Raji (cell line): Measurements from ENCODE around the gene VPS35L.

ENCODE experiments used
- POLR2A ChIP-seq: IDR thresholded peaks from 2 replicates; pipeline ENCODE4 v1.6.1; 2011; ENCODE audit warnings: low read depth, low read length, control low read depth; ENCODE audit not compliant: insufficient read depth

The VPS35L gene

DNA sequence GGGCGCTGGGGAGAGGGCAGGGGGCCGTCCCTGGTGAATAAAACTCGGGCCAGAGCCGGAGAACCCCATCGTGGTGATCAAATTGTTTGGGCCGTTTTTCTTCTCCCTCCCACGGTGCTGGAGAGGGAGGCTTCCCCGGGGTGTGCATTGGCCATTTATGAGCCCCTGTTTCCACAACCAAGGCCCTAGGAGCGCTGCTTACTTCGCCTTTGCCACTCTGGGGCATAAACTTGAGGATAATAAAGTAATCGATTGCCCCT is 31.2 kb upstream of the VPS35L start:
- TF ChIP-seq POLR2A, result no peak

DNA sequence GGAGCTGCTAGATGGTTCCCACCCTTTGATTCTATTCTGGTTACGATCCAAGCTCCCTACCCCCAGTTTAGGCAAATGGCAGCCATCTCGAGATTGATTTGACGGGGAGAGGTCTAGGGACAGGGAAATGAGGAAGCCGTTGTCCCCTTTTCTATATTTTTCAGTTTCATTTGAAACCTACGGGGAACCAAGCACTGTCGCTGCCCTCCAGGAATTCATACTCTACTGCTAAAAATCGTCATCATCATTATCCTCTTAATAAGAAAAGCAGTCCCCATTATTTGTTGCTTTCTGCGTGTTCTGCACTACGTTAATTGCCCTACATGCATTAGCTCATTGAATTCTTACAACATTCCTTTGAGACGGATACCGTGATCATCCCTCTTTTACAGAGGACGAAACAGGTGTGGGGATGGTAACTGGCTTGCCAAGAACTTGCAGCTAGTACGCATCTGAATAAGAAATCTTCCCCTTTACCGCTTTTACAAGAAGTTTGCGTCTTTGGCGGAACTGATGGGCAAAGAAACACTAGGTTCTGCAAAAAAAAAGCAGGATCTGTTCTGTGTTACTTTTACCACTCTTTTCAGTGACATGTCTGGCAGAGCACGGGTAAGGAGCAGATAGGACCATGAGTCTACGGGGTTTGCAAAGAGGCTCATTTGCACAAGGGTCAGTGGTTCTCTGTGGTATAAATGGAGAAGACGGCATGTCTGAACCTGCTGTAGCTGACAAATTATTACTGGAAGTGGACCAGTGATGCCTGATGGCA is 30.7 kb upstream of the VPS35L start:
- TF ChIP-seq POLR2A, result no peak; the same call in 1 of the 2 replicates

DNA sequence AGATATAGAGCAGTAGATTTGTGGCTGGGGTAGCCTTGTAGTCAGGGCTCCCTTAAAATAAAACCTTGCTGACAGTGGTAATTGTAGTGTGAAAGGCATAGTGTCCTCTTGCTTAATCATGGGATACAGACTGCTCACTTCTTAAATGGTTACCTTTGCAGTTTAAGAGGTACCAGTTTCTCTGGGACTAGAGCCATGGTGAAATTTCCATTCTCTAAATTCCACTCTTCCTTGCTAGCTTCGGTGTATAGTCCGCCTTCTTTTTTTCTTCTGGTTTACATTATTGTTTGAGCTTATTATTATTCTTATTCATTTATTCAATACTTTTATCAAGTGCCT is 30.1 kb upstream of the VPS35L start:
- no peak for TF ChIP-seq POLR2A

DNA sequence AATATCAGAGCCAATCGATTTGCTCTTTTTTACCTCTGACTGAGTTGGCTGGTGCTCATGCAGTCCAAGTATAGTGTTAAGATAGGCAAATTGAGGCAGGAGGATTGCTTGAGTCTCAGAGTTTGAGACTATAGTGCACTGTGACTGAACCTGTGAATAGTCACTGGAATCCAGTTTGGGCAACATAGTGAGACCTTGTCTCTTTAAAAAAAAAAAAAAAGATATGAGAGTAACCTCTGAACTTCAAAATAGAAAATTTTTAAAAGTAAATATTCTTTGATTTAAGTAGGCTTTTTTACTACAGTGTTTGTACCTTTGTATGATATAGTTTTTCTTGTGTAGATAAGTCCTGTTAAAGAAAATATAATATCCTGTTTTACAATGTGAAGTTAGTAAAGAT is 28.3 kb upstream of the VPS35L start:
- no peak for TF ChIP-seq POLR2A

DNA sequence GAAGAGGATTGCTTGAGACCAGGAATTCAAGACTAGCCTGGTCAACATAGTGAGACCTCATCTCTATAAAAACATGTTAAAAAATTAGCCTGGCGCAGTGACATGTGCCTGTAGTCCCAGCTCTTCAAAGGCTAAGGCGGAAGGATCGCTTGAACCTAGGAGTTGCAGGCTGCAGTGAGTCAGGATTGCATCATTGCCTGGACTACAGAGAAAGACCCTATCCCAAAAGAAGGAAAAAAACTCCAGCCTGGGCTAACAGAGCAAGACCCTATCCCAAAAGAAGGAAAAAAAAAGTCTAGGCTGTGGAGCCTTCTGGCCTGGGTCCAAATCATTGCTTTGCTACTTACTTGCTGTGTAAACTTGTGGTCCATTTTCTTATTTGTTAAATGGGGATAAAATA is 26.8 kb upstream of the VPS35L start:
- TF ChIP-seq POLR2A, result no peak

DNA sequence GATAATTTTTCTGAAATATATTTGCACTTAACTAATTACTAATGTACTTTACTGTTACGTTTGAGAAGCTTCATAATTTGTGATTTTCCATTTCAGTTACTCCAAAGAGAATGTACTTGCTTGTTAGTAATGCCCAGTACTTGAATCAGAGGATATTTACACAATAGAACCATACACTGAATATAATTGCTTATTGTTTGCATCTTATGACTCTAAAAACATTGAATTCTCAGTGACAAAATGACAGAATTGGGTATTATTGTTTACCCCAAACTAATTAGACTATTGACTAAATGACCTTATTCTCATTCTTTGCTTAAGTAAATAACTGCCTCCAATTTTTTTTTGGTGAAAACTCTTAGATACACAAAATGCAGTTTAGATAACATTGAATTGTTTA is 22.9 kb upstream of the VPS35L start:
- TF ChIP-seq POLR2A, result no peak

DNA sequence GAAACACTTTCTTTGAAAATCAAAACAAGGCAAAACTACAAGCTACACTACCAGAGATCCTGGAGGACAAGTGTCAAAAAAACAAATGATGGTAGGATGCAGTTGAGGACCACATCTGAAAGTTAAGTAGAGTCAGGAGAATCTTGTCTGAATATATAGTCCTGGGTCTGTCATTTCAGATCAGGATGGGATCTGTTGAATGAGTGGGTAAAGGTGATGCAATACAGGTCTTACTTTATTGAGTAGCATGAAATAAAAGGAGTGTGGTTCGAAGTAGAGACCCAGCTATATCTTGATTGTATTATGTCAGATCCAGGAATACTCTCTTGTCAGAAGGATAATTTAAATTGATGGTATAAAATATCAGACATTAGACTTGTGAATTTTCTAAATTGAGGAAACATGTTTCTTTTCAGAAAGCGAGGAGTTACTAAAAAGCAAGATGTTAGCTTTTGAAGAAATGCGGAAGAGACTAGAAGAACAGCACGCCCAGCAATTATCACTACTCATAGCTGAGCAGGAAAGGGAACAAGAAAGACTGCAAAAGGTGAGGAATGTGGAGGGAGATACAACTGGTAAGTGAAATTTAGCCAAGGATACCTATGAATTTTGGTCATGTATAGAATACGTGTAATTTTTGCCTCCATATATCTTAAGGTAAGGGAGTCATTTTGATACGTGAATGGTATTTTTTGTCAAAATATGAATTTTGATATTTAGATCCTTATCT is 15.1 kb upstream of the VPS35L start:
- no peak for TF ChIP-seq POLR2A

DNA sequence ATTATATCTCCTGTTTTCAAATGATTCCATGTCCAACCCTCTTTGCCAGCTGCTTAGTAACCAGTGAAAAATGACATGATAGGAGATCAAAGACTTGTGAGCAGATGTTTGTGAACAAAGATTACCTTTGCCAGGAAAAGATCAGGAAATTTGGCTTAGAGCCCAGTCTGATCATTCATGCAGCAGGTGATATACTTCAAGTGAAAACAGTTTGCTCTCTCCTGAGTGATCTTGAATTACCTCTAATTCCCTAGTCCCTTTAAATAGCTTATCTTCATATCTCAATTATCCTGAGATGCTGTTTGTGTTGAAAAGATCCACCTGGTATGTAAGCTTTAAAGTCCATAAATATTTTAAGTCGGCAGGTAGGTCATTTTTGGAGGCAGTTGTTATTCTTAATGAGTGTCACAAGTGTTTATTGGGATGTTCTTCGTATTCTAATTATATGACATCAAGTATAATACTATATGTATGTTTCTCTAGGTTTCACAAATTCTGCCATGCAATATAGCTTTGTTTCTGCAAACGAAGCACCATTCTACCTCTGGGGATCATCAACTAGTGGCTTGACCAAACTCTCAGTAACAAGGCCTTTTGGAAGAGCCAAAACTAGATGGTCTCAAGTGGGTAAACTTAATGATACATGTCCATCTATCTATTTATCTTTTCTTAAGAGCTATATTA is 13.2 kb upstream of the VPS35L start:
- TF ChIP-seq POLR2A, result no peak

DNA sequence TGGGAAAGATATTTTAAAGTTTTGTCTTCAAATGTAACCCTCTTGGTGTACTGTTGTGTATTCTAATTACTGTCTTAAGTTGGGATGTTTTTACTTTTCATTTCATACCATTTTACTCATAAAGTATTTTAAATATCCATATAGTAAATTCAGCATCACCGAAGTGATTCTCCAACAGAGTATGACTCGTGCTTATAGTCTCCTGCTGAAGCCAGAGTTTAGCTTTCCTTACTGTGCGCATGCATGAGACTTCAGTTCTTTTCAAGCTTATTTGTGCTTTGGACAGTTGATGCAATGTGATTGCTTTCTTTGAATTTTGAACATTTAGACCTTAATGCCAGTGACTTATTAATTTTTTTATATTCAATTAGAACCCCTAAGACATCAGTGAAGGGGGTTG is 7.4 kb upstream of the VPS35L start:
- TF ChIP-seq POLR2A, result no peak

DNA sequence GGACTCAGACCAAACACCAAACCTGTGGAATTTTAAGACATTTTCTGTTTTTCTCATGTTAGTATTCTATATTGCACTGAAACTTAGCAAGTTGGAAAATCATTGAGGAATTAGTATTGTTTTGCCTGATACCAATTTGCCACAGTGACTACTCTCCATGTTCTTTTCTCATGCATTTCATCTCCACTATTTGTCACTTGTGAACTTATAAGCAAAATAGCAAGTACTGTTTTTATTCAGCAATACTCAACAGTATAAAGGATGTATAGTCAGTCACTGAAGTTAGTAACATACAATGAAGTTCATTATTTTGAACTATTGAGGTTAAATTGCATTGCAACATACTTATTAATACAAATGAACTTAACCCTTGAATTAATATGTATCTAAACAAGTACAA is 5.8 kb upstream of the VPS35L start:
- no peak for TF ChIP-seq POLR2A

DNA sequence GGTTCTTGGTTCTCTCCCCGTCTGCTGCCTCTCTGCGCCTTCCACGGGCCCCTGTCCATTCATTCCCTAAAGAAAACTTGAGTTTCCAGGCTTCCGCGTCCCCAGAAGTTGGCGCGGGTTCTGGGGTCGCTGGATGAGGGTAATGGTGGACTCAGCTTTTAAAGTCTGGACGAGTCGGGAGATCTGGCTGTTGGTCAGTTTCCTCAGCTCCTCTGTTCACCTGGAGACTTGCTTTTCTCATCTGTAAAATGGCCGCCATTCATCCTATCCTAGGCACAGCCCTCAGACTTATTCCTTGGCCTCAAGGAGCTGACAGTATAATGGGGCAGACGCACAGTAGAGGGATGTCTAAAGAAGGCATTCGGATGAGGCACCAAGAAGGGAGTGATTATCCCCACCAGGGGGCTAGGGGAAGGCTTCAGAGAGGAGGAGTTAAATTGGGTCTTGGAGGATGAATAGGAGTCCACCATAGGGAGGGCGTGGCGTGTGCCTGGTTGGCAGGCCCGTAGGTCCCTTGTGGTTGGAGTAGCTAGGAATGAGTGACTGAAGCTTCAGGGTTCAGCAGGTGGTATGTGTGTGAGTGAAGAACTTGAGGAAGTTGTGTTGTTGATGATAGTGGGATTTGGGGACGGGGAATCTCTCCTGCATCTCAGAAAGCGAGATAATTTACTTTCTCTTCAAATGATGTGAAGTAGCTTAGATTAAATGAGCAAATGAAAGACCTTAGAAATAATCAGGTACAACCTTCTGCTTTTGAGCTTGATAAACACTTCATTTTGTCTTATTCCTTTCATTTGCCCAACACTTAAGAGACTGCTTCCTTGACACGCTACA is 652 bp downstream of the VPS35L start:
- TF ChIP-seq POLR2A, result no peak

DNA sequence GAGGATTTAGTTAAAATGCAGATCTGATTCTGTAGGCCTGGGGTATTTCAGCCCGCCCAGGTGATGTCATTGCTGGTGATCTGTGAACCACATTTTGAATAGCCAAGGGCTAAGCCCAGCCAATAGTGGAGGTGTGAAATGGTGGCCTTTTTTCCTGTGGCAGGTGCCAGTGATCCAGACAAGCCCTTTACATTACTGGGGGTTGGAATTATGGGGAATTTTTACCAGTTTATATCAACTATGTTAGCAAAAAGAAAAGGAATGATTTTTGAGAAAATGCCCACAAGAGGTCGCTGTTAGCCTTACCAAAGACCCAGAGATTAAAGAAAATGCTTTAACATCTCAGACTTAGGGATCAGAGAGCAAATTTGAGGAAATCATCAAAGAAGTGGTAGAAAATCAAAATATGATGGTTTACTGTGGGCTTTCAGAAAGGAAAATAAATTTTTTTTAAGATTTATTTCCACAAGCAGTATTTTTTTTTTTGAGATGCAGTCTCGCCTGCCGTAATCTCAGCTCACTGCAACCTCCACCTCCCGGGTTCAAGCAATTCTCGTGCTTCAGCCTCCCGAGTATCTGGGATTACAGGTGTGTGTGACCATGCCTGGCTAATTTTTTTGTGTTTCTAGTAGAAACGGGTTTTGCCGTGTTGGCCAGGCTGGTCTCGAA is 3.9 kb downstream of the VPS35L start:
- no peak for TF ChIP-seq POLR2A

DNA sequence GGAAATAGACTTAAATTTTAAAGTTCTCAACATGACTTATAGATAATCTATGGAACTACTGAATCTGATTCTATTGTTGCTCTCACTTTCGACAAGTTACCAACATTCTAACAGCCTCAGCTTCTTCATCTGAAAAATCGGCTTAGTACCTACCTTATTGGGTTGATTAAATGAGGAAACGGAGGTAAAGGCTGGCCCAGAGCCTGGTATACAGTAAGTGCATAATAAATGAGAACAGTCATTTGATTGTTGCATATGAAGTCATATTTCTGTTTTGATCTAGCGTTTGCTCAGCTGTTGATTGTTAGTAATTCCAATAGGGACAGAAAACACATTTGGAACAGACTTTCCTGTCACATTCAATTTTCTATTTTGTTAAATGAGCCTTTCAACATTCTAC is 4.6 kb downstream of the VPS35L start:
- TF ChIP-seq POLR2A, result no peak

DNA sequence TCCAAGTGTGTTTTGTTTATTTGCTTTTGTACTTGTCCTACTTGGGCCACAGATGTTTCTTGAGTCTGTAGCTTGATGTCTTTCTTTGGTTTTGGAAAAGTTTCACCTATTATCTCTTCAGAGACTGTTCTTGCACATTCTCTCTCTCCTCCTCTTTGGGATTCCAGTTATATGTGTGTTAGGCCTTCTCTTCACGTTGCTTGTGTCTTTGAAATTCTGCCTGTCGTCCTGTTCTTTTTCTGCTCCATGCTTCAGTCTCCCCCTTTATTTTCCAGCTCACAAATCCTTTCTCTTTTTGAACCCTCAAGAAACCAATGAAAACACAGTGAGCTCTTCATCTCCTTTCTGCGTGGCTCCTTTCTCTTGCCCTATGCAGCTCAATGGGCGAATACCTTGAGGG is 7.9 kb downstream of the VPS35L start:
- no peak for TF ChIP-seq POLR2A

DNA sequence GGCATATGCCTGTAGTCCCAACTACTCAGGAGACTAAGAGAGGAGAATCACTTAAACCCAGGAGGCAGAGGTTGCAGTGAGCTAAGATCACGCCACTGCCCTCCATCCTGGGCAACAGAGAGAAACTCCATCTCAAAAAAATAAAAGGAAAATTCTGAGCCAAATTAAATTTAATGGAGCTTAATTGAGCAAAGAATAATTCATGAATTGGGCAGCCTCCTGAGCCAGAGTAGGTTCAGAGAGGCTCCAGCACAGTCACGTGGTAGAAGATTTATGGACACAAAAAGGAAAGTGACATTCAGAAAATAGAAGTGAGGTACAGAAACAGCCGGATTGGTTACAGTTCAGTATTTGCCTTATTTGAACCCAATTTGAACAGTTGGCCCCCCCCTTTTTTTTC is 10.9 kb downstream of the VPS35L start:
- TF ChIP-seq POLR2A, result no peak
